Adrenal gland (tissue), 12 donors: ENCODE measurements around the gene AKT3. TPM values are rescaled to one million over a fixed set of nuclear protein-coding genes. Genes with fewer than 3 reads are reported as not detected.

Source experiments
- DNase-seq, 7 donors: peaks; one replicate each; pipeline ENCODE4 v3.0.0-alpha.2; 2019 to 2020
- H3K27ac ChIP-seq, 5 donors: fragments of 200-600 bp; sonication (generic) in 4 of 5; 1 replicate in 3 of 5; 2 replicates in 2 of 5; pipeline versions ENCODE4 v1.5.1 to v1.8.0; 2016 to 2020; ENCODE audit warnings: mild to moderate bottlenecking in 1 of 5
- H3K27me3 ChIP-seq: fragments of 200-600 bp; 2 replicates; pipeline ENCODE4 v1.8.0; 2021
- H3K36me3 ChIP-seq, 2 donors: fragments of 200-600 bp; replicated peaks in 1 of 2; 1 replicate in 1 of 2; 2 replicates in 1 of 2; pipeline versions ENCODE4 v1.5.1 to v1.8.0; 2018 to 2022
- H3K4me1 ChIP-seq, 2 donors: fragments of 200-600 bp; replicated peaks in 1 of 2; 1 replicate in 1 of 2; 2 replicates in 1 of 2; pipeline versions ENCODE4 v1.5.1 to v1.8.0; 2018 to 2021
- H3K4me3 ChIP-seq, 4 donors: fragments of 200-600 bp; sonication (generic) in 3 of 4; one replicate each; pipeline ENCODE4 v1.5.1; 2016 to 2018
- H3K9me3 ChIP-seq, 3 donors: fragments of 200-600 bp; sonication (generic) in 1 of 3; replicated peaks in 1 of 3; 1 replicate in 2 of 3; 2 replicates in 1 of 3; pipeline versions ENCODE4 v1.5.1 to v1.8.0; 2016 to 2021
- POLR2A ChIP-seq, 2 donors: fragments of 450-650 bp; IDR thresholded peaks; one replicate each; pipeline ENCODE4 v1.6.1; 2017; ENCODE audit warnings: antibody characterized with exemption in 2 of 2, mild to moderate bottlenecking in 2 of 2, moderate library complexity in 1 of 2
- WGBS, 4 donors: extraction: QIAGEN DNeasy Blood & Tissue Kit in 2 of 4; methylation state at CpG; one replicate each; pipeline versions ENCODE4 v1.1.5 to v1.1.7; 2013 to 2017; 5-methylcytosine and 5-hydroxymethylcytosine counted together
- intact Hi-C, 2 donors: fragments of 100-400 bp; cut with DNase I; formaldehyde crosslinking; loops; one replicate each; pipeline versions ENCODE4 v1.14.1 to v1.15.0; 2022 to 2023
- polyA plus RNA-seq, 3 donors: library from polyadenylated mRNA; stranded (reverse); fragments of 200-250 nt in 2 of 3; fragments of 350-450 nt in 1 of 3; fragmentation: Illumina TruSeq in 1 of 3; extraction: RNeasy Lipid Tissue Mini Kit (QIAGEN cat#74804) in 1 of 3; gene quantifications; one replicate each; pipeline ENCODE4 v1.2.3, GENCODE V29; 2013 to 2014
- total RNA-seq, 9 donors: library from RNA; depleted of rRNA in 4 of 9; stranded (reverse); fragments of >200 nt in 4 of 9; fragments of 120-200 nt in 1 of 9; fragmentation: NEBNext Ultra II Directional in 1 of 9; extraction: Animal tissue kit (Norgen Biotek cat#: 25700) in 1 of 9; gene quantifications; one replicate each; pipeline versions ENCODE4 v1.1.0 to v1.2.4, GENCODE V29; 2013 to 2023
- TF ChIP-seq, protein P1 (sequence below), 6 experiments: fragments of 450-650 bp in 4 of 6; fragments of 200-600 bp in 2 of 6; sonication (generic) in 1 of 6; IDR thresholded peaks; 1 replicate in 5 of 6; 2 replicates in 1 of 6; pipeline versions ENCODE4 v1.5.1 to v1.8.0; 2016 to 2021; ENCODE audit warnings: antibody characterized with exemption in 6 of 6, mild to moderate bottlenecking in 2 of 6, moderate library complexity in 1 of 6
- donor health status: healthy with polysubstance abuse.
- donor health status: Bipolar disorder and iron deficiency.
- donor health status: DM: yes; HTN: yes; CAD: no.
- donor health status: DM: no; HTN: no; CAD: no.
- donor health status: DM: no; HTN: no; CAD: no.
- donor health status: DM: yes; HTN: yes; CAD: no.

Gene AKT3
- total and polyA plus RNA-seq, 12 donors: 11.4 to 82.3 (median 32.4) TPM

DNA sequence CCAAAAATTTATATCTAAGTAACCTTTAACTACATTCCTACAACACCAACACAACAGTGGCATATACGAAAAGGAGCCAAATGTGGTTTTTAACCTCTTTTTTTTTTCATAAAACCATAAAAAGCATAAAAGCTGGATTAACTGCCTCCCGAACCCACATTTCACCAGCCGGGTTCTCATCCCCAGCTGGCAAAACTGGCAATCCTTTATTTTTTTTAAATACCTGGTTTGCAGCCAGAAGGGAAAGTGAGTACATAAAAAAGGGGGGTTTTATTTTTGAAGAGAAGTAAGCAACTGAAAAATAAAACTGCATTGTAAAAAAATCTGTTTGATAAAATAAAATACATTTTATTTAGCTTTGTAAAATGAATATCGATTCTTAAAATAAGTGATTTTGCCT lies 295.4 kb downstream of the AKT3 start:
- no peak for DNase-seq
- Histone ChIP-seq H3K4me3 (no peak overlapping the region), H3K27me3 (no peaks in the 10 kb centered on the region), H3K9me3 (no peaks in the 10 kb centered on the region), H3K27ac (no peak overlapping the region), H3K4me1 (no peaks in the 10 kb centered on the region), H3K36me3 (no peaks in the 10 kb centered on the region)
- 96 to 98% (median 97%) methylated on average over 4 of the region's 4 CpGs for WGBS, 4 donors
- intact Hi-C loops: no loop called here
- no peak for TF ChIP-seq POLR2A (IDR thresholded peaks at IDR 0.05)
- TF ChIP-seq, protein P1, sequence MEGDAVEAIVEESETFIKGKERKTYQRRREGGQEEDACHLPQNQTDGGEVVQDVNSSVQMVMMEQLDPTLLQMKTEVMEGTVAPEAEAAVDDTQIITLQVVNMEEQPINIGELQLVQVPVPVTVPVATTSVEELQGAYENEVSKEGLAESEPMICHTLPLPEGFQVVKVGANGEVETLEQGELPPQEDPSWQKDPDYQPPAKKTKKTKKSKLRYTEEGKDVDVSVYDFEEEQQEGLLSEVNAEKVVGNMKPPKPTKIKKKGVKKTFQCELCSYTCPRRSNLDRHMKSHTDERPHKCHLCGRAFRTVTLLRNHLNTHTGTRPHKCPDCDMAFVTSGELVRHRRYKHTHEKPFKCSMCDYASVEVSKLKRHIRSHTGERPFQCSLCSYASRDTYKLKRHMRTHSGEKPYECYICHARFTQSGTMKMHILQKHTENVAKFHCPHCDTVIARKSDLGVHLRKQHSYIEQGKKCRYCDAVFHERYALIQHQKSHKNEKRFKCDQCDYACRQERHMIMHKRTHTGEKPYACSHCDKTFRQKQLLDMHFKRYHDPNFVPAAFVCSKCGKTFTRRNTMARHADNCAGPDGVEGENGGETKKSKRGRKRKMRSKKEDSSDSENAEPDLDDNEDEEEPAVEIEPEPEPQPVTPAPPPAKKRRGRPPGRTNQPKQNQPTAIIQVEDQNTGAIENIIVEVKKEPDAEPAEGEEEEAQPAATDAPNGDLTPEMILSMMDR (IDR thresholded peaks at IDR 0.05): no peak

- intact Hi-C loops: no loop called here
- DNase-seq: no peak
- 84 to 92% (median 87%) methylated on average over 2 of the region's 2 CpGs for WGBS, 4 donors
- no peak overlapping the region for H3K27ac ChIP-seq
- H3K27me3 ChIP-seq: no peaks in the 10 kb centered on the region
- H3K9me3 ChIP-seq: no peaks in the 10 kb centered on the region
- TF ChIP-seq, protein P1 (IDR thresholded peaks at IDR 0.05): no peak
- no peak for TF ChIP-seq POLR2A (IDR thresholded peaks at IDR 0.05)
- H3K36me3 ChIP-seq: no peaks in the 10 kb centered on the region
- H3K4me1 ChIP-seq: no peaks in the 10 kb centered on the region
- no peak overlapping the region for H3K4me3 ChIP-seq
These were observed 297.0 kb downstream of the AKT3 start for GRCh38 chr1:243553090-243553489.

DNA sequence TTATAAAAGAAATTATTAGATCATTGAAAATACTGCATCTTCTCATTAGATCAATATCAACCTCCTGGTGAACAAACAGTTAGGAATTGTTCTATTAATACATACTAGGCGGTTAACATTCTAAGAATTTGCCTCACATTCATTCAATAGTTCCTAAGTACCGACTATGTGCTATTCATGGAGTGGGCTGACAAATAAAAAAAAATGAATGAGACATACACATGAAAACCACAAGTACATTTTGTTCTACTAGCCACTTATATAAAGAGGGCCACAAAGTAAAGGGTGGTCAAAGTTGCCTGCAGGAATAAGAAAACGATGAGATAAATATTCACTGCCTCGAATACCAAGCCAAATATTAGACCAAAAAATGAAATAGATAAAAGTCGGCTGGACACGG lies 299.8 kb downstream of the AKT3 start:
- H3K4me3 ChIP-seq: no peak overlapping the region
- H3K4me1 ChIP-seq: no peaks in the 10 kb centered on the region
- WGBS, 4 donors: 92 to 97% (median 96%) methylated on average over 6 of the region's 6 CpGs
- no peaks in the 10 kb centered on the region for H3K9me3 ChIP-seq
- H3K36me3 ChIP-seq: no peaks in the 10 kb centered on the region
- H3K27me3 ChIP-seq: no peaks in the 10 kb centered on the region
- intact Hi-C loops: no loop called here
- TF ChIP-seq, protein P1 (IDR thresholded peaks at IDR 0.05): no peak
- TF ChIP-seq POLR2A (IDR thresholded peaks at IDR 0.05): no peak
- DNase-seq: no peak
- no peak overlapping the region for H3K27ac ChIP-seq

- intact Hi-C loops: no loop called here
- no peak for DNase-seq
- TF ChIP-seq, protein P1 (IDR thresholded peaks at IDR 0.05): no peak
These were observed 300.3 kb downstream of the AKT3 start for GRCh38 chr1:243549791-243550190.

More at GRCh38 chr1:243549791-243550190, 300.3 kb downstream of the AKT3 start:
- Histone ChIP-seq H3K36me3 (no peaks in the 10 kb centered on the region), H3K4me1 (no peaks in the 10 kb centered on the region), H3K27ac (no peak overlapping the region), H3K4me3 (no peak overlapping the region), H3K27me3 (no peaks in the 10 kb centered on the region), H3K9me3 (no peaks in the 10 kb centered on the region)
